HG02885 (cell line): ENCODE results near the gene SLC2A5.
"Not testable (repeated sequence)": the region's sequence is repeated elsewhere in the genome, so short reads cannot be mapped to it uniquely, and the experiment has no call there.

ENCODE experiments used
- ATAC-seq: cut with Tn5 transposase; IDR thresholded peaks from one replicate; pipeline ENCODE4 v1.9.1; 2021; ENCODE audit warnings: mild to moderate bottlenecking; ENCODE audit not compliant: unreplicated experiment, poor library complexity

The SLC2A5 gene

DNA sequence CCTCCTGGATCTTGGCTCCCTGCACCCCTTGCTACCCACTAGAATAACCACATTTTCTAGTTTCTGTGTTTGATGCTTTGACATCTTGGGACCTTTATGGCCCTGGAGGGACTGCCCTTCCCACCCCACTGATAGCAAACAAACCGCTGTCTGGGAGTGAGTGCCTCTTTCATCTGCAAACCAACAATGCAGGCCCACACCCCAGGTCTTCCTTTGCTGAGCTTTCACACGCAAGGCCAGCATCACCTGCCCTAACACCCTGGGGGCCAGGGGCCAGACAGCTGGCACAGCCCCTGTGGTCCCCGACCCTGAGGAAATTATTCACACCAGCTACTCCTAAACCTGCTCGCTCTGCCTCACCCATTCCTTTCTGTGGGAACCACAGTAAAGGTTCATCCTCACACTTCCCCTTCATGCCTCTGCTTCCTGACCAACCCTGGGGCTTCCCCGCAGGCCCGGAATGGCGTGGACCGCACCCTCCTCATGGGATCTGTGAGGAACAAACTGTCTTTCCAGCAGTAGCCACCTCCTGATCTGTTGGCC, 58.6 kb downstream of the SLC2A5 start:
- ATAC-seq: no peak

- ATAC-seq: no peak
Observed at GRCh38 chr1:9009438-9010370, 59.7 kb downstream of the SLC2A5 start.

DNA sequence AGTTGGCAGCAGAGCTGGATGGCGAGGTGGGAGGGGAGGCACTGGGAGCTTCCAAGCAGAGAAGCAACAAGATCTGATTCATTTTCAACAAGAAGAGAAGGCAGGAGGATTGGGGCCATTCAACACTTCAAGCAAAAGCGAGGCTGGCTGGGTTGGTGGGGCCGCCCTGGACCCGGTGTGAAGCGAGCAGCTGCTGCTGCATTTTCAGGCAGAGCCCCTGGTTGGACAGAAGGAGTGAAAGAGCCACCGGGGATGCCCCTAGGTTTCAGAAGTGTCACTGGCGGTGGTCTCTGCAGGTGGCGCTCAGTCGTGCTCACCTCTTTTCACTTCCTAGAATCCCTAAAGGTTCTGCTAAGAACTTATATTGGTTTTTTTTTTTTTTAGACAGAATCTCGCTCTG, 61.2 kb downstream of the SLC2A5 start:
- no peak for ATAC-seq

DNA sequence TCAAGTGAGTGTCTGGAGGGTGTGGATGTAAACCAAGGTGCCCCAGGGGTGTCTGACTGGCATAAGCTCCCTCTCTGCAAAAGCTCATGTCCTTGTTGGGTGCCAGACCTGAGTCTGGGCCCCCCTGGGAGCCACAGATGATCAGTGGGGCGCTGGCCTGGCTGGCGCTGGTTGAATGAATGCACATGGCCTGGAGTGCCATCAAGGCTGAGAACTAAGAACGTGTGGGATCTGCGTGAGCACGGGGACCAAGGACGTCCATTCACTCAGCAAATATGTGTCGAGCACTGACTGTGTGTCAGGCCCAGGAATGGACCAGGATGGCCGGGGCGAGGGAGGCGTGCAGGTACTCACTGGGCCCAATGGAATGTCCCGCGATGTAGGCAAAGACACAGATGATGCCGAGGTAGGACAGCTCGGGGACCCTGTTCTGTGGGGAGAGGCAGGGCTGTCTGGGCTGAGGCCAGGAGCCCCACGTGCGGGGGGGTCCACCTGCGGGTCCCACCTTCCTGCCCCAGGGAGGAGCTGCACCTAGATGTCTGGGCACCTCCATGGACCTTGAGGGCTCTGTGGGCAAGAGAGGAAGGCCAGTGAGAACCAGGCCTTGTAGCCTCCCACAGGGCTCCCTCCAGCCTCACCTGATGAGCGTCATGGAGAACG, 62.3 kb downstream of the SLC2A5 start:
- no peak for ATAC-seq

DNA sequence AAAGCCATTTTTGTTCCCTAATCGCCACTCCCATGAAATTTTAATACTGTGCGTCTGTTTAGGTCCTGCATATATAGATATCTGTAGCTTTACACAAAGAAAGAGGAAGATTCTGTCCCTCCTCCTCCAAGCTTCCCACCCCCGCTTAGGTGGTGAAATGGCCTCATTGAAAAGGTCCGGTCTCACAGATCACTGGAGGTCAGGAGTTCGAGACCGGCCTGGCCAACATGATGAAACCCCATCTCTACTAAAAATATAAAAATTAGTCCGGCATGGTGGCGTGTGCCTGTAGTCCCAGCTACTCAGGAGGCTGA, 64.1 kb downstream of the SLC2A5 start:
- no peak for ATAC-seq

- no peak for ATAC-seq
Observed at GRCh38 chr1:9004700-9005394, 64.6 kb downstream of the SLC2A5 start.

- no peak for ATAC-seq
Observed at GRCh38 chr1:9004031-9004699, 65.3 kb downstream of the SLC2A5 start.

GRCh38 chr1:9002215-9002560, 67.2 kb downstream of the SLC2A5 start:
- ATAC-seq: not testable (repeated sequence)

- not testable (repeated sequence) for ATAC-seq
Observed at GRCh38 chr1:9001534-9002214, 67.8 kb downstream of the SLC2A5 start.

- not testable (repeated sequence) for ATAC-seq
Observed at GRCh38 chr1:8993962-8994675, 75.3 kb downstream of the SLC2A5 start.

DNA sequence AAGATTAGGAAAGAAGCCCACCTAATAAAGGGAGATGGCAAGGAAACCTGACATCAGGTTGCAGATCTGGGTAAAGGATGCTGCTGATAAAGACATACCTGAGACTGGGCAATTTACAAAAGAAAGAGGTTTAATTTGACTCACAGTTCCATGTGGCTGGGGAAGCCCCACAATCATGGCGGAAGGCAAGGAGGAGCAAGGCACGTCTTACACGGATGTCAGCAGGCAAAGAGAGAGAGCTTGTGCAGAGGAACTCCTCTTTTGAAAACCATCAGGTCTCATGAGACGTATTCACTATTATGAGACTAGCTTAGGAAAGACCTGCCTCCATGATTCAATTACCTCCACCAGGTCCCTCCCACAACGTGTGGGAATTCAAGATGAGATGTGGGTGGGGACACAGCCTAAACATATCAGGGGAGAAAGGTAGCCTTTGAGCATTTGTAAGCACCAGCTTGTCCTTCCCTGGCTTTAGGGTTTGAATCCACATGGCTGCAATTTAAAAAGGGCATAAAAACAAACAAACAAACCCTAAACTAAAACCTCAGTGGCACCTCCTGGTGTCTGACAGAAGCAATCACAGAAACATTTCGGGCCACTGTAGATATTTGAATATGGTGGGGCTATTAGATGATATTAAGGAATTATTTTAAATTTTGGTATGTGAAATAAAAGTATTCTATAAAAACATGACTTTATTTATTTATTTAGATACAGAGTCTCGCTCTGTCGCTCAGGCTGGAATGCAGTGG, 76.3 kb downstream of the SLC2A5 start:
- ATAC-seq: no peak

DNA sequence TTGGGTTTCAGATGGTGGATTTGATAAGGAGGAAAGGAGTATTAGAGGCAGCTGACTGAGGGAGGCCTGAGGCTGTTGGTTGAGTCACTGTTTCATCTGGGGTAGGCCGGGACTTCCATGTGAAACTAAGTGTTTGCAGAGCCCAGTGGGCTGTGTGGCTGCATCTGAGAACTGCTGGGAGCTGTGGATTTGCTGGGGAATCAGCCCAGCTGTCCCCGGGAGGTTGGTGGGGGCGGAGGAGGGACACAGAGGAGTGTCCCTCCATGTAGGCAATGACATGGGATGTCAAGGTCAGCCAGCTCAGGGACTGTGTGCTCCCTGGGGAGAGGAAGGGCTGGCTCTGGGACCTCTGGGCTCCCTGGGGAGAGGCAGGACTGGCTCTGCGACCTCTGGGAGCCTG, 79.6 kb downstream of the SLC2A5 start:
- no peak for ATAC-seq

DNA sequence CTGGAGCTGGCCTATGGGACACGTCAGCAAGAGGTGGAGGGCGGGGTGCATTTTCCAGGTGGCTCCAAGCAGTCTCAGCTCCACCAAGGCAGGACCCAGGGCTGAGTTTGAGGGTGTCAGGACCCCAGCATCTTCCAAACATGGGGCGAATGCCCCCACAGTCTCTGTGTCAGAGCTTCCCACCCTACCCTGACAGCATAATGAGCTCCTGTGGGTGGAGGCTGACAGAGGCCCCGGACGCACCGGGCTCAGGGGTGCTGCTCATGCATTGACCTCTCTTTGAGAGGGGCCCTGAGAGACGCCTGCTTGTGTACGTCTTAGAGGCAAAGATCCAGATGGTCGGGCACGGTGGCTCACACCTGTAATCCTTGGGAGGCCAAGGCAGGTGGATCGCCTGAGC, 80.4 kb downstream of the SLC2A5 start:
- ATAC-seq: no peak

- no peak for ATAC-seq
Observed at GRCh38 chr1:8988618-8988967, 80.8 kb downstream of the SLC2A5 start.

DNA sequence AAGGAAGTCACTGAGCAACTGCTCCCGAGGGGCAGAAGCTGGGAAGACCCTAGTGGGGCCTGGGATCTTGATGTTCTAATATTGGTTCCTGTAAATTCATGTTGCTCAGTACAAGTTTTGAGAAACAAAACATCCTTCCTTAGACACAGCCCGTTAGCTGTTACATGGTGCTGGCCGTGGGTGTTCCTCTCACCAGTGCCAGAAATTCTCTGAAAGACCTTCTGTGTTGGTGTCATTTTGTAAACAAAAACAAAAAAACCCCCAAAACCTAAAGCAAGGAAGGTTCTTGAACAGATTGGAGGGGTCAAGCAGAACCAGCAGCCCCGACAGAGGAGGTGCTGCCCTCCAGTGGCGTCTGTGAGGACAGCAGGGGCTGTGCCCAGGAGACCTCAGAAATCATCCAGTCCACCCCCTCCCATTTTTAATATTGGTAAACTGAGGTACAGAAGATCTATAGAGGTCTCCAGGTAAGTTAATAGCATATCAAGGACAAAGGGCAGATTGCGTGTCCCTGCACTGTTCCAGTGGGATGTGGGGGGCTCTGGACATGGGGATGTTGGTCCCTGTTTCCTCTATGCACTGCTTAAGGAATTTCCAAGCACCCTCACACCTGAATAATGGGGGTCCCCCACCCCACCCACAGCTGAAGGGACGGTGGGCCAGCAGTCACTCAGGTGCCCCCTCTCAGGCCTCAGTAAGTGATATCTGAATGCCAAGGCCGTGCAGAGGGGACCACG, 81.4 kb downstream of the SLC2A5 start:
- ATAC-seq: no peak

DNA sequence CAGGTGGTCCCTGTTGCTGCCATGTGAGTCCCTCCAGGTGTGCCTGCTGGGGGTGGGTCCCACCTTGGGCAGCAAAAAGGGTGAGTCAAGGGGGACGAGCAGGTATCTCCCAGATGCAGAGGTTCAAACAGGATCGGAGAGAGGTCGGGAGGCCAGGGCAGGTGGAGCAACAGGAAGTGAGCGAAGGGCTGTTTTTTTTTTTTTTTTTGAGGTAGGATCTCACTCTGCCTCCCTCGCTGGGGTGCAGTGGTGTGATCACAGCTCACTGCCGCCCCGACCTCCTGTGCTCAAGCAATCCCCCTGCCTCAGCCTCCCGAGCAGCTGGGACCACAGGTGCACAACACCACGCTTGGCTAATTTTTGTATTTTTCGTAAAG, 82.6 kb downstream of the SLC2A5 start:
- ATAC-seq: no peak

DNA sequence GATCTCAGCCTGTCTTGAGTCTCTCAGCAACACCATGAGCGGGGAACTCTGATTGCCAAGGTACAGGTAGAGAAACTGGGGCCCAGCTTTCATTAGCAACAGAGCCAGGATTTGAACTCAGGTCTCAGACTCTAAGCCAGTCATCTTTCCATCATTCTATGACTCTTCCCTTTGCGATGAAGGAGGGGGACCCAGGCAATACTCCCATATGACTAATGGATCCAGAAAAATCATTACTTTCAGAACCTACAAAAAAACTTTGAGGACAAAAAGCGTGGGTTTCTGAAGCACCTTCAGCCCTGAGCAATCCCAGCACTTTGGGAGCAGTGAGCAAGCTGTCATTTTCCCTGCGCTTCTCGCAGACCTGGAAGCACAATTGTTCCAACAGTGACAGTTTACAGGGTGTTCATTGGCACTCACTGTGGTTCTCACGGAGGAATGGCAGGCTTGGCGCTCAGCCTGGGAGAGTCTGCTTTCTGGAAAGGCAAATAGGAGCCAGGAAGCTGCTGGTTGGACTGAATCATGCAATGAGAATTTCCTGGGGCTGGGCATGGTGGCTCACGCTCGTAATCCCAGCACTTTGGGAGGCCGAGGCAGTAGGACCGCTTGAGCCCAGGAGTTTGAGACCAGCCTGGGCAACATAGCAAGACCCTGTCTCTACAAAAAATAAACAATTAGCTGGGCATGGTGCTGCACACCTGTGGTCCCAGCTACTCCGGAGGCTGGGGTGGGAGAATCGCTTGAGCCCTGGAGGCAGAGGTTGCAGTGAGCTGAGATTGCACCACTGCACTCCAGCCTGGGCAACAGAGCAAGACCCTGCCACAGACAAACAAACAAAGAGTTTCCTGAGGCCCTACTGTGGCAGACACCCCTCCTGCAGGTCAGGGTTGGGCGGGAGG, 83.3 kb downstream of the SLC2A5 start:
- ATAC-seq: no peak
